GM18867 (cell line): ENCODE data around the gene ASXL1.
"Not testable (repeated sequence)": the region's sequence is repeated elsewhere in the genome, so short reads cannot be mapped to it uniquely, and the experiment has no call there.

Experiments
- ATAC-seq: cut with Tn5 transposase; IDR thresholded peaks from one replicate; pipeline ENCODE4 v1.9.1; 2021; ENCODE audit warnings: mild to moderate bottlenecking, moderate library complexity; ENCODE audit not compliant: unreplicated experiment

The ASXL1 gene

DNA sequence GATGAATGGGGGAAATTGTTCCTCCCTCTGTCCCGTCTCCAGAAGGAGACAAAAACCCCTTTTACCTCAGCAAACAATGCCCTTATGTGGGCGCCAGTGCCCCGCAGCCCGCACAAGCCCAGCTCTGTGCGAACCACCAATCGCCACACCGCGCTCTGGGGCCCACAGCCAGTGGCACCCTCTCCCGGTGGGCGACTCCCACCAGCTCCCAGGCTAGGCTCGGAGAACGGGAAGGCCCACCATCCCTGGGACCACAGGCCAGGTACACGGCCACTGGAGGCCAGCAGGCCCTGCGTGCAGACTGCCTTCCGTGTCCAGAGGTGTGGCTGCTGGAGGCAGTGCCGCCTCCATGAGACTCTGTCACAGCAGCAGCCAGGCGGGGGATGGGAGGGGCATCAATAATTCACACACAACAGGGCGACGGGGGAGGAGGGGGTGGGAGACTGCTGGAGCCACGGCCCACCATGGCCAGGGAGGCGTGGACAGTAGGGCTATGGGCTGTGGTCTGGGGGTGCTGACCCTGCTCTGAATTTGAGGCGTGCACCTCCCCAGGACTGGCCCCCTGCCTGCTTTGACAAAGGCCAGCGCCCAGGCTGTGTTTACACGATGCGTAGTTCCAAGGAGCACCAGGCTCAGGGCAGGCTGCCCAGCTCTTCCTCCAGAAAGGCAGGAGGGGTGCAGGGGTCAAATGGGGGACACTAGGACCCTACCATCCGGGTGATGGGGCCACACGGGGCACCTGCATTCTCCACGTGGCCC lies 105.7 kb downstream of the ASXL1 start:
- ATAC-seq: no peak

GRCh38 chr20:32464401-32465091 lies 106.4 kb downstream of the ASXL1 start:
- ATAC-seq: no peak

DNA sequence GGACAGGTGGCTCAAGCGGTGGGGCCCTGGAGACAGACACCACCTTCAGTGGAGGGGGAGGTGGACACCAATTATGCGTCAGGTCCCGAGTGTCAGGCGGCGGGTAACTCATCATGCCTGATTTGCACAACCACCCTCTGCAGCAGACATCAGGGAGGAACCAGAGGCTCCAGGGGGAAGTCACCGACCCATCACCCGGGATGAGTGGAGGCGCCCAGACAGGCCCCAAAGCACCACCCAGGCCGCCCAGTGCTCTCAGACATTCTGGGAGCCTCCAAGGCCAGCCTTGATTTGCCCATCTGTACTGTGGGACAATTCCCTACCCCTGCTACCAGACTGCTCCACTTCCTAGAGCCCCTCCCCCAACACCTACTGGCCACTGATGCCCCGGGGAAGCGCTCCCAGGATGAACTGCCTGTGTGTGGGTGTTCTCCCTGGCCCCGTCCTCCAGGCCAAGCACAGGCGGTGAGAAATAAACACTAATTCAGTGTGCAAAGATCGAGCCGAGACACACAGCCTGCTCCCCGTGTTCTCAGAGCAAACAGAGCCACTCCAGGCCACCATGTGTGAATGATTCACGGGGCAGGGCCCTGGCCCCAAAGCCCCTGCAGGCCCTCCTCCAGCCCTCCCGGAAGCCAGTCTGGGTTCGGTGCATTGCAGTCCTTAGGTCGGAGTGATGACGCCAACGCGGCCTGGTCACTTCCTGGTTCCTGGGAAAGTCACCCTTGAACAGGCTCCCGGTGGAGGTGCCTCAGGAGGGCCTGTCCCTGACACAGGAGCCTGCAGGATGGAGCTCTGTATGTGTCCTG lies 107.2 kb downstream of the ASXL1 start:
- ATAC-seq: no peak

- not testable (repeated sequence) for ATAC-seq
Measured at GRCh38 chr20:32465901-32466675, 108.0 kb downstream of the ASXL1 start.

GRCh38 chr20:32466739-32467505 lies 108.8 kb downstream of the ASXL1 start:
- ATAC-seq: no peak

DNA sequence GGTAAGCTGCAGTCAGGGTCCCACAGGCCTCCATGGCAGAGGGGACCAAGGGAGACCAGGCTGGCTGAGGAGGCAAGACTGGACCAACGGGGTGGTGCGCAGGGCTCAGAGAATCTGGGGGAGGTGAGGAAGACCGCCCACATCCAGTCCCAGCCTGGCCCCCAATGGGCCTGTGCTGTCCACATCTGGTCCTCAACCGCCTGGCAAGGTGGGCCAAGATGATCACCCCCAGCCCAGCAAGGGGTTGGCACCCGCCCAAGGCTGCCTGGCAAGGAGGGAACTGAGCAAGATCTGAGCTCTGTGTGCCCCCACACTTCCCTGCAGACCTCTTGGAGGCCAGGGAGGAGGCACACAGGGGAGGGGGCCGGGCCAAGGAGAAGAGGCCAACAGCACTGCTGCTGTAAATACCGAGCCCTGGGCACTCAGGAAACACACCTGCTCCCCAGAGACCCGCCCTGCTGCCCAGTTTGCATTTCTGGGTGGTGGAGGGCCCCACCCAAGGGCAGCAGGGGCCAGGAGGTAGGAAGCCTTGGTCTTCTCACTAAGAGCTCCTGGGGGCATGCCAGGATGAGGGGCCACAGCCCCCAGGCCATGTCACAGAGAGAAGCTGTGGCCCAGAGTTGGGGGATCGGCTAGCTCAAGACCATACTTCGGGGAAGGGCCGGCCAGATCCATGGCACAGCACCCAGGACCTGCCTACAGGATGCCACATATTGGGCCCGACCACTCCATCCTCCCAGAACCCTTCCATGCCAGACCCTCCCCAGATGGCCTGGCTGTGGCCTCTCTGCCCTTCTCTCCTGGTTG lies 109.6 kb downstream of the ASXL1 start:
- ATAC-seq: no peak

GRCh38 chr20:32468313-32468640 lies 110.1 kb downstream of the ASXL1 start:
- no peak for ATAC-seq

DNA sequence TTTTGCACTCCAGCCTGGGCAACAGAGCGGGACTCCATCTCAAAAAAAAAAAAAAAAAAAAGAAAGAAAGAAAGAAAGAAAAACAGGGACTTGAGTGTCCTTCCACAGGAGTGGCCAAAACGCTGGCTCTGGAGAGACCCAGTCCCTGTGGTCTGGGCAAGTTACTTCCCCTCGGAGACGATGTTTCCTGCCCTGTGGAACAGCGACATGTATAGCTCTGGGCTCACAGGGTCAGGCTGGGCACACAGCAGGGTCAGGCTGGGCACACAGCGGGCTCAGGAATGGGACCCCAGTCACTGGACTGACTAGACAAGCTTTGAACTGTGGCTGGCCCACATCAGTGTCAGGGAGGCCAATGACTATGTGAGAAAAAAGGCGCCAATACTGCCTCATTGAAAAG lies 110.7 kb downstream of the ASXL1 start:
- no peak for ATAC-seq

- no peak for ATAC-seq
Measured at GRCh38 chr20:32470025-32470861, 112.1 kb downstream of the ASXL1 start.

DNA sequence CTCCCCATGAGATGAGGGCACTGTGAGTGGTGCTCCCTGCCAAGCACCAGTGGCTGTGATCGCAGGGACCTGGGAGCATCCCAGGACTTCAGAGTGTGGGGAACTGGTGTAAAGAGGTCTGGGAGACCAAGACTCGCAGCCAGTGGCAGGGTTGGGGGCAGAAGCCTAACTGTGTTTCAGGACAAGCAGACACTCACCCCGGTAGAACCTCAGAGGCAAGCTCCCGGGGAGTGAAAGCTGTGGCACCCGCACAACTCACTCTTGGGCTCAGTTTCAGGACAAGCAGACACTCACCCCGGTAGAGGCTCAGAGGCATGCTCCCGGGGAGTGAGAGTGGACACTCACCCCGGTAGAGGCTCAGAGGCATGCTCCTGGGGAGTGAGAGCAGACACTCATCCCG lies 112.8 kb downstream of the ASXL1 start:
- ATAC-seq: no peak

GRCh38 chr20:32472581-32473207 lies 114.6 kb downstream of the ASXL1 start:
- ATAC-seq: no peak

DNA sequence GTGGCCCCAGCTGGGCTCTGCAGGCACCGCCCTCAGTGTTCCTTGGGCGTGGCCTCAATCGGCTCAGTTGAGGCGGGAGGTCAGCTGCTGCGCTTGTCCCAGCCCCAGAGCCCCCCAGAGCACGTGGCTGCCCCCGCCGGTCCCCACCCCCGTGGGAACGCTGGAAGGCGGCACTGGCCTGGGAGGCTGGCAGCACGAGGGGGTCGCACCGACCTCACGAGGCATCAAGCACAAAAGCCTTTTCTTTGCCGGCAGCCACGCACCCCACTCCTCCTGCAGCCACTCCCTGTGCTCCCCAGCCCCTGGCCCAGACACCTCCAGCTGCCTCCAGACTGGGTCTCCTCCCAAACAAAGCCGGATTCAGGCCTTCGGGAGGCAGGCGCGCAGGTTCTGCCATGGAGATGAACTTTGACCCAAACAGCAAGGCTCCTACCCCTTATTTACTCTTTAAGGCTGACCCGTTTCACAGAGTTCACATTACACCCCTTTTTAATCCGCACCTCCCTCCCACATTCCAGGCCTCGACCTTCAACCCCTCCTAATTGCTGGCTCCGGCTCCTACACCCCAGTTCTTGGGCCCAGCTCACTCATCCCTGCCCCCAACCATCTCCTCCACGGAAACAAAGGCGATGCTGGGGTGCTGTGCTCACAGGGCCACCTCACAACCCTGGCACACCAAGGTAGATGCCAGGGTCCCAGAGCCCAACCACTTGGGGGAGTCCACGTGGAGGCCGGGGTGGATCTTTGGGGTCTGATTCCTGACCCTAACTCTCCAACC lies 115.3 kb downstream of the ASXL1 start:
- no peak for ATAC-seq

GRCh38 chr20:32474009-32474716 lies 116.0 kb downstream of the ASXL1 start:
- no peak for ATAC-seq

GRCh38 chr20:32474717-32474966 lies 116.5 kb downstream of the ASXL1 start:
- no peak for ATAC-seq

DNA sequence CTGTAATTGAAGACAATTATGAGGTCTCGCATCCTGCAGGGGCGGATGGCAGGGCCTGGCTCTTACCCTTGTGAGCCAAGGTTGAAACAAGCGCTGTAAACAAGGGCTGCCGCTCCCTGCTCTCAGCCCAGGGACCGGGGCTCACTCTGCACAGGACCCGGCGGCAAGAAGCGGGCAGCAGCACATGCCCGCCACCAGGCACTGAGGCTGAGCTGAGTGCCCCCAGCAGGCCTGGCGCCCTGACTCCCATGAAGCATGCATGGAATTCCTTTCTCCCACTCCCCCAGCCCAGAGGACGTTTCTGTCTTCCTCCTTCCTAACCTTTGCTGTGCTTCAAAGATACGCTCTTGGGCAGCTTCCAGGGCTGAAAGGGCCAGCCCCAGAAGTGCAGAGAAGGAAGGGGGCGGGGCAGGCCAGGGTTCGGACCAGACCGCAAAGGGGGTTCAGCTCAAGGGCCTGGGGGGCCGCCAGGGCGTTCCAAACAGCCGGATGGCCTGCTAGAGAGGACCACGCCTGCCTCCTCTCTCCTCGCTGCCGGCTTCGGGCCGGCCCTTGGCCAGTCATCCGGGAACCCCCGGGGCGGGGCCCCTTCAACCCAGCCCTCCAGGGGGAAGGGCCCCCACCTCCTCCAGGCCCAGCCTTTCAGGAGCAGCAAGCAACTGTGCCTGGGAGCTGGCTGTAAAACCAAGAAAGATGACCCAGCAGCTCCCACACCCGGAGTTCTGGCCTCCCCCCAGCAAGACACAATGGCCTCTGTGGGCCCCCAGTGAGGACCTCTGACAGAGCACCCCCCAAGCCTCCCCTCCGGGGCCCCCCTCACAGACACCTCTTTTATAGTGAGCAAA lies 117.1 kb downstream of the ASXL1 start:
- ATAC-seq: no peak
